PC-3 (cell line): Measurements from ENCODE around the gene PCYT2. TPM values are rescaled to one million over a fixed set of nuclear protein-coding genes. Genes with fewer than 3 reads are reported as not detected.

Experiments used
- ATAC-seq: fragments of 200-7000 bp; cut with Tn5 transposase; 2 replicates; pipeline ENCODE4 v1.9.1; 2020; ENCODE audit warnings: mild to moderate bottlenecking, moderate library complexity
- BruUV-seq: library from RNA; stranded (reverse); fragments of 400-500 nt; replicated peaks from 2 replicates; lab custom pipeline; 2021; lab: Mats Ljungman, UMichigan
- CTCF ChIA-PET: fragments of 300-600 bp; sonication (Branson Sonifier 250); formaldehyde crosslinking; loops from one replicate; lab custom pipeline; 2022; ENCODE audit warnings: antibody characterized with exemption; lab: Charles Lee
- POLR2A ChIA-PET: fragments of 300-600 bp; sonication (Branson Sonifier 250); formaldehyde crosslinking; loops from one replicate; lab custom pipeline; 2022; ENCODE audit warnings: antibody characterized with exemption; ENCODE audit not compliant: unreplicated experiment; lab: Charles Lee
- DNase-seq: peaks from one replicate; pipeline ENCODE4 v3.0.0-alpha.2; 2015
- H2AFZ ChIP-seq: fragments of 300-600 bp; sonication (generic); 2 replicates; pipeline ENCODE4 v1.6.0; 2016; ENCODE audit warnings: antibody characterized with exemption, low read length
- H3F3A ChIP-seq: fragments of 300-600 bp; sonication (generic); one replicate; pipeline ENCODE4 v1.6.0; 2017; ENCODE audit warnings: antibody characterized with exemption, low read length, control low read depth, mild to moderate bottlenecking; ENCODE audit not compliant: unreplicated experiment
- H3K27ac ChIP-seq: fragments of 300-600 bp; sonication (generic); 2 replicates; pipeline ENCODE4 v1.5.1; 2016; ENCODE audit warnings: mild to moderate bottlenecking, low read length
- H3K27me3 ChIP-seq: fragments of 300-600 bp; sonication (generic); 2 replicates; pipeline ENCODE4 v1.6.1; 2016; ENCODE audit warnings: low read length, mixed read lengths
- H3K36me3 ChIP-seq: fragments of 300-600 bp; sonication (generic); 2 replicates; pipeline ENCODE4 v1.6.1; 2016; ENCODE audit warnings: low read depth, mixed run types, low read length, mixed read lengths
- H3K4me1 ChIP-seq: fragments of 300-600 bp; sonication (generic); 2 replicates; pipeline ENCODE4 v1.5.1; 2016; ENCODE audit warnings: low read length; ENCODE audit not compliant: insufficient read depth
- H3K4me2 ChIP-seq: fragments of 300-600 bp; sonication (generic); 2 replicates; pipeline ENCODE4 v1.6.0; 2016; ENCODE audit warnings: low read length
- H3K4me3 ChIP-seq: fragments of 300-600 bp; sonication (generic); 2 replicates; pipeline ENCODE4 v1.5.1; 2016; ENCODE audit warnings: mild to moderate bottlenecking, low read length, mixed read lengths
- H3K79me2 ChIP-seq: fragments of 300-600 bp; sonication (generic); 2 replicates; pipeline ENCODE4 v1.6.1; 2017; ENCODE audit warnings: low read length, mixed read lengths
- H3K9ac ChIP-seq: fragments of 300-600 bp; sonication (generic); 2 replicates; pipeline ENCODE4 v1.6.0; 2016; ENCODE audit warnings: mild to moderate bottlenecking, low read length
- H3K9me2 ChIP-seq: fragments of 300-600 bp; sonication (generic); replicated peaks from 2 replicates; pipeline ENCODE4 v1.6.1; 2016; ENCODE audit warnings: mixed run types, low read length, mixed read lengths
- H3K9me3 ChIP-seq: fragments of 300-600 bp; sonication (generic); 2 replicates; pipeline ENCODE4 v1.6.1; 2016; ENCODE audit warnings: low read length, mixed read lengths
- H4K20me1 ChIP-seq: fragments of 300-600 bp; sonication (generic); 2 replicates; pipeline ENCODE4 v1.6.1; 2016; ENCODE audit warnings: low read length, mixed read lengths
- CTCF ChIP-seq: fragments of 300-600 bp; sonication (generic); conservative IDR thresholded peaks from 2 replicates; pipeline ENCODE4 v1.5.1; 2017; ENCODE audit warnings: antibody characterized with exemption, low read depth, mild to moderate bottlenecking, low read length
- EZH2 ChIP-seq: fragments of 300-600 bp; sonication (generic); IDR thresholded peaks from one replicate; pipeline ENCODE4 v1.6.1; 2017; ENCODE audit warnings: antibody characterized with exemption, mild to moderate bottlenecking, low read length; ENCODE audit not compliant: unreplicated experiment
- EZH2phosphoT487 ChIP-seq: fragments of 300-600 bp; sonication (generic); IDR thresholded peaks from 2 replicates; pipeline ENCODE4 v1.6.1; 2018; ENCODE audit warnings: mild to moderate bottlenecking, antibody characterized with exemption, low read length, borderline replicate concordance
- intact Hi-C: fragments of 100-400 bp; cut with micrococcal nuclease; formaldehyde crosslinking; loops from 2 replicates; pipeline ENCODE4 v1.9.0; 2023
- total RNA-seq: library from RNA; depleted of rRNA; stranded (reverse); fragments of >200 nt; gene quantifications from 2 replicates; pipeline ENCODE4 v1.2.3, GENCODE V29; 2014

Gene PCYT2
- total RNA-seq, 1 experiment from 2014 or later, result 33.3 TPM

GRCh38 chr17:81867991-81868673, 43.1 kb downstream of the PCYT2 start:
- no peaks in the 10 kb centered on the region for H3K27me3 ChIP-seq
- peaks cover 61% of the 10 kb centered on the region for H3K4me1 ChIP-seq
- peak overlapping the region; percentile 21; the same call in 1 of the 2 replicates for H3K9ac ChIP-seq
- no peak overlapping the region for H3K4me3 ChIP-seq
- ChIA-PET POLR2A (no interaction called here), CTCF (no interaction called here)
- H3K4me2 ChIP-seq, result peak overlapping the region; percentile 59
- ATAC-seq, result peak; percentile 3
- intact Hi-C loops, result no loop called here
- peaks cover 47% of the 10 kb centered on the region for H3K79me2 ChIP-seq
- H3K9me3 ChIP-seq, result no peaks in the 10 kb centered on the region
- H3F3A ChIP-seq, result peaks cover 22% of the 10 kb centered on the region
- TF ChIP-seq EZH2 (no peak), CTCF (no peak), EZH2phosphoT487 (no peak)
- DNase-seq, result no peak
- no TSS peak for BruUV-seq
- peak overlapping the region; percentile 95 for H3K27ac ChIP-seq
- H4K20me1 ChIP-seq, result peaks cover 6% of the 10 kb centered on the region; the same call in 1 of the 2 replicates
- H2AFZ ChIP-seq, result no peak overlapping the region
- H3K36me3 ChIP-seq, result peaks cover 15% of the 10 kb centered on the region; the same call in 1 of the 2 replicates
- H3K9me2 ChIP-seq, result no peaks in the 10 kb centered on the region

DNA sequence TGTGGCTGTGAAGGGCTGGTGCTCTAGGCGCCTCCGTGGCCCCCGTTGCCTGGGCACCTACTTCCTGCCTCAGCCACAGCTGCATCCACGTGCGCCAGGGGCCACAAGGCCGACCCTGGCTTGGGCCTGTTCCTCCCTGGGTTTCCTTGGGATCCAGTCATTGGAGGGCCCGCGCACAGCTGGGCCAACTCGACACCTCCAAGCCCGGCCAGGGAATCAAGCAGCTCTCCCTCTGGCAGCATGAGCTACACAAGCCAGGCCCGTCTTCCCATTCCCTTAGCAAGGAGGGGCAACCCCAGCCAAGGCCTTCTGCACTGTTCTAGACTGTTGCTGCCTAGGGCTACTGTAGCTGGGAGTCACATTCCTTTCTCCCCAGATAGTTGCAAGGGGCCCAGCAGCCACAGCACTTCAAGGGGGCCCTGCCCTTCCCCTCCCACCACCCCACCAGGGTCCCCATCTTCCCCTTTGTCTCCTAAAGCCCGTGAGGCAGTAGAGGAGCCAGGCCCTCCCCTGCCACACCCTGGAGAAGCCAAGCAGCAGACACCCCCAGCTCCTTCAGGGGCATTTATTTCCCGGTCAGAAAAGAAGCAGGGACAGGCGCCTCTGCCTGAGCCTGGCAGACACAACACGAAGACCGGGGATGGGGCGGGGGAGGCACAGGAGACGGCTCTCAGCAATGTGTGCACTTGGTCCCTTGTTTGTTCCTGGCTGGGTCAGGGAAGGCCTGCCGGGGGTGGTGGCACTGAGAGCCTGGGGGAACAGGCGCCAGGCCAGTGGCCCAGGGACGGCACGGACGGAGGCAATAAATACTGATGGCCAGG, 43.8 kb downstream of the PCYT2 start:
- no peaks in the 10 kb centered on the region for H3K9me3 ChIP-seq

More for the DNA sequence above, 43.8 kb downstream of the PCYT2 start:
- Histone ChIP-seq H3K9ac (0 out of 2 replicates have a peak overlapping the region, but pooled peaks have one; percentile 21), H4K20me1 (peaks cover 6% of the 10 kb centered on the region; the same call in 1 of the 2 replicates), H3K9me2 (no peaks in the 10 kb centered on the region), H3K4me1 (peaks cover 68% of the 10 kb centered on the region), H3K27ac (peak overlapping the region; percentile 95), H3K79me2 (peaks cover 55% of the 10 kb centered on the region), H2AFZ (no peak overlapping the region), H3K4me3 (no peak overlapping the region), H3K36me3 (peaks cover 16% of the 10 kb centered on the region; the same call in 1 of the 2 replicates), H3F3A (peaks cover 22% of the 10 kb centered on the region), H3K4me2 (peak overlapping the region; percentile 59; the same call in 1 of the 2 replicates), H3K27me3 (no peaks in the 10 kb centered on the region)
- TF ChIP-seq EZH2phosphoT487 (no peak), CTCF (no peak), EZH2 (no peak)
- BruUV-seq, result no TSS peak
- ATAC-seq (peak; percentile 21), DNase-seq (peak; percentile 56)
- POLR2A ChIA-PET, result interaction anchor here (0.6 kb wide), 2 partner anchors 138 to 315 kb away, joined by 4 to 5 read pairs; partner anchors contain the start of gene FAAP100
- CTCF ChIA-PET, result no interaction called here
- intact Hi-C loops, result no loop called here
